ENCODE measurements around the gene CD83. TPM values are rescaled to one million over a fixed set of nuclear protein-coding genes. Genes with fewer than 3 reads are reported as not detected.

CD83 gene
- polyA plus RNA-seq, 1 donor (not counting 4 experiments of a cell fraction or from before 2014, with no cell fraction given): 3.4 TPM

DNA sequence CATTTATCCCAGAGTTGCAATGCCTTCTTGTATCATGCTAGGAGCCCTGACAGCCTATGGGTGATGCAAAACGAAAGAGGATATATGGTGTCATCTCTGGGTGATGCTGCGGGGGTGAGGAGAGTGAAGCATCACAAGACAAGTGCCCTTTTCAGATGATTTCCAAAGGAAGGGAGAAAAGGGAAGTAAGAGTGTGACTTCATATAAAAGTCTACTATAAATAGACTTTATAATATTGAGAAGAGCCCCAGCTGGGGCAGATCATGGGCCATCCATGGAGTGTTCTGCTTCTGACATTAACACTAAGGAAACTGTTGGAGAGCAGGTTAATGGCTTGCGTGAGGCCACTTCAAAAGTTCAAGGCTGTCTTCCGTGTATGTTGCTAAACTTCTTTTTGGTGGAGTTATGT lies 4.4 kb downstream of the CD83 start:
- Histone ChIP-seq H3K27me3 (ENCODE audit: control insufficient read depth, extremely low read depth, insufficient read depth, low read length) (no peaks in the 10 kb centered on the region), H3K4me1 (ENCODE audit: control insufficient read depth, extremely low read depth, insufficient read depth, low read length) (peaks cover 2% of the 10 kb centered on the region), H2AFZ (ENCODE audit: control insufficient read depth, low read length) (no peak overlapping the region), H4K20me1 (ENCODE audit: control insufficient read depth, extremely low read depth, insufficient read depth, low read length) (no peaks in the 10 kb centered on the region), H3K4me2 (ENCODE audit: control insufficient read depth, extremely low read depth, insufficient read depth, low read depth, low read length) (no peak overlapping the region), H3K4me3 (ENCODE audit: control insufficient read depth in 2 of 3, extremely low read depth in 1 of 3, insufficient read depth in 2 of 3, low read depth in 1 of 3, low read length in 3 of 3) (no peak overlapping the region), H3K36me3 (ENCODE audit: control insufficient read depth in 2 of 2, extremely low read depth in 1 of 2, insufficient read depth in 2 of 2, low read length in 2 of 2) (no peaks in the 10 kb centered on the region), H3K9me3 (ENCODE audit: control insufficient read depth, low read depth, low read length) (no peaks in the 10 kb centered on the region), H3K79me2 (ENCODE audit: control insufficient read depth, insufficient read depth, low read length) (no peaks in the 10 kb centered on the region), H3K9ac (ENCODE audit: control insufficient read depth, extremely low read depth, insufficient read depth, low read length) (no peak overlapping the region), H3K9me1 (ENCODE audit: control insufficient read depth, extremely low read depth, insufficient read depth, low read length) (no peaks in the 10 kb centered on the region), H3K27ac (ENCODE audit: control insufficient read depth, insufficient read depth, low read length) (no peak overlapping the region)
- TF ChIP-seq, protein P1, sequence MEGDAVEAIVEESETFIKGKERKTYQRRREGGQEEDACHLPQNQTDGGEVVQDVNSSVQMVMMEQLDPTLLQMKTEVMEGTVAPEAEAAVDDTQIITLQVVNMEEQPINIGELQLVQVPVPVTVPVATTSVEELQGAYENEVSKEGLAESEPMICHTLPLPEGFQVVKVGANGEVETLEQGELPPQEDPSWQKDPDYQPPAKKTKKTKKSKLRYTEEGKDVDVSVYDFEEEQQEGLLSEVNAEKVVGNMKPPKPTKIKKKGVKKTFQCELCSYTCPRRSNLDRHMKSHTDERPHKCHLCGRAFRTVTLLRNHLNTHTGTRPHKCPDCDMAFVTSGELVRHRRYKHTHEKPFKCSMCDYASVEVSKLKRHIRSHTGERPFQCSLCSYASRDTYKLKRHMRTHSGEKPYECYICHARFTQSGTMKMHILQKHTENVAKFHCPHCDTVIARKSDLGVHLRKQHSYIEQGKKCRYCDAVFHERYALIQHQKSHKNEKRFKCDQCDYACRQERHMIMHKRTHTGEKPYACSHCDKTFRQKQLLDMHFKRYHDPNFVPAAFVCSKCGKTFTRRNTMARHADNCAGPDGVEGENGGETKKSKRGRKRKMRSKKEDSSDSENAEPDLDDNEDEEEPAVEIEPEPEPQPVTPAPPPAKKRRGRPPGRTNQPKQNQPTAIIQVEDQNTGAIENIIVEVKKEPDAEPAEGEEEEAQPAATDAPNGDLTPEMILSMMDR (optimal IDR thresholded peaks at IDR 0.05 in 1 of 3, IDR thresholded peaks at IDR 0.05 in 1 of 3, conservative IDR thresholded peaks at IDR 0.05 in 1 of 3; ENCODE audit: extremely low read depth in 1 of 3, insufficient read depth in 2 of 3, low read length in 3 of 3): no peak
- TF ChIP-seq EZH2 (IDR thresholded peaks at IDR 0.05; ENCODE audit: low read length): no peak
- dilution Hi-C loops (cut with MboI; ENCODE audit: extremely low pct_ligation_motif_present, low sequenced_read_pairs): no loop called here
- no peak for DNase-seq (ENCODE audit: low read depth, low spot score)
- FAIRE-seq: no peak

DNA sequence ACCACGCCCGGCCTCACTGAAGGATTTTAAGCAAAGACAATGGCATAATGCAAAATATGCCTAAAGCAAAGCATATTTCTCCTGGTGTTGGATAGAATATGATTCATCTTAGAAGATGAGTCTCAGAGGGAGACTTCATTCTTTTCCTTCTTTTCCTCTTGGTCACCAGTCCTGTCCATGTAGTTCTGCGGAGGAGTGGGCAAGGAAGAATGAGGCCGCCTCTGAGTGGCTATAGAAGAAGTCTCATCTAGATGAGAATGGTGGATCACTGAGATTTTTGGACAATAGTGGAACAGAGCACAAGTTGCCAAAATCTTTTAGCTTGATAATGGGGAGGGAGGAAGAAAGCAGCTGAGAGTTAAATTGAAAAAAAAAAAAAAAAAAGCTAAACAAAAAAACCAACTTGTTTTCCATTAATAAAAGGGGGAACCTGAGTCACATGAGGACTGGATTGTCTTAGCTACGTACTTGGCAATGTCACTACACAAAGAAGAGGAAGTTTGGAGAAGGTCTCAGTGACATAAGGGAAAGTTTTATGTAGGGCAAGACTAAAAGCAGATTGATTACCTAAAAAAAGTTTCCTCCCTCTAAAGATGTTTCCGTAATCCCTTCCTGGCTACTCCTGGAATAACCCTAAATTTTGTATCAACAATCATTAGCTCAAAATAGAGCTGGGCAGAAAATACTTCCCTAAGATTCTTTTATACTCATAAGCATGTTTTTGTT lies 6.0 kb downstream of the CD83 start:
- Histone ChIP-seq H2AFZ (ENCODE audit: control insufficient read depth, low read length) (no peak overlapping the region), H3K27me3 (ENCODE audit: control insufficient read depth, extremely low read depth, insufficient read depth, low read length) (no peaks in the 10 kb centered on the region), H4K20me1 (ENCODE audit: control insufficient read depth, extremely low read depth, insufficient read depth, low read length) (no peaks in the 10 kb centered on the region), H3K4me2 (ENCODE audit: control insufficient read depth, extremely low read depth, insufficient read depth, low read depth, low read length) (no peak overlapping the region), H3K4me3 (ENCODE audit: control insufficient read depth in 2 of 3, extremely low read depth in 1 of 3, insufficient read depth in 2 of 3, low read depth in 1 of 3, low read length in 3 of 3) (no peak overlapping the region), H3K36me3 (ENCODE audit: control insufficient read depth in 2 of 2, extremely low read depth in 1 of 2, insufficient read depth in 2 of 2, low read length in 2 of 2) (no peaks in the 10 kb centered on the region), H3K79me2 (ENCODE audit: control insufficient read depth, insufficient read depth, low read length) (no peaks in the 10 kb centered on the region), H3K27ac (ENCODE audit: control insufficient read depth, insufficient read depth, low read length) (no peak overlapping the region), H3K9me3 (ENCODE audit: control insufficient read depth, low read depth, low read length) (no peaks in the 10 kb centered on the region), H3K9me1 (ENCODE audit: control insufficient read depth, extremely low read depth, insufficient read depth, low read length) (no peaks in the 10 kb centered on the region), H3K4me1 (ENCODE audit: control insufficient read depth, extremely low read depth, insufficient read depth, low read length) (no peaks in the 10 kb centered on the region), H3K9ac (ENCODE audit: control insufficient read depth, extremely low read depth, insufficient read depth, low read length) (no peak overlapping the region)
- dilution Hi-C loops (cut with MboI; ENCODE audit: extremely low pct_ligation_motif_present, low sequenced_read_pairs): no loop called here
- TF ChIP-seq, protein P1 (optimal IDR thresholded peaks at IDR 0.05 in 1 of 3, IDR thresholded peaks at IDR 0.05 in 1 of 3, conservative IDR thresholded peaks at IDR 0.05 in 1 of 3; ENCODE audit: extremely low read depth in 1 of 3, insufficient read depth in 2 of 3, low read length in 3 of 3): no peak
- TF ChIP-seq EZH2 (IDR thresholded peaks at IDR 0.05; ENCODE audit: low read length): no peak
- no peak for DNase-seq (ENCODE audit: low read depth, low spot score)
- FAIRE-seq: no peak

Data from keratinocyte (primary cell).